Endodermal cell (in vitro differentiated cells): Measurements from ENCODE around the gene PIRT. TPM values are rescaled to one million over a fixed set of nuclear protein-coding genes. Genes with fewer than 3 reads are reported as not detected.

ENCODE experiments used
- DNase-seq: peaks from one replicate; pipeline ENCODE4 v3.0.0-alpha.2; 2017
- H3K27ac ChIP-seq: 2 replicates; pipeline ENCODE4 v1.5.1; 2013; ENCODE audit warnings: mild to moderate bottlenecking, low read depth, low read length, moderate library complexity
- H3K27me3 ChIP-seq: 2 replicates; pipeline ENCODE4 v1.6.1; 2013; ENCODE audit warnings: mild to moderate bottlenecking, low read length, moderate library complexity; ENCODE audit not compliant: insufficient read depth, control insufficient read depth, poor library complexity, severe bottlenecking
- H3K36me3 ChIP-seq: 2 replicates; pipeline ENCODE4 v1.7.0; 2013; ENCODE audit warnings: mild to moderate bottlenecking, low read length, moderate library complexity; ENCODE audit not compliant: control insufficient read depth, insufficient read depth
- H3K4me1 ChIP-seq: one replicate; pipeline ENCODE4 v1.7.0; 2013; ENCODE audit warnings: low read length; ENCODE audit not compliant: control insufficient read depth, insufficient read depth
- H3K4me3 ChIP-seq: 2 replicates; pipeline ENCODE4 v1.5.1; 2013; ENCODE audit warnings: mild to moderate bottlenecking, low read length, moderate library complexity
- H3K9ac ChIP-seq: 2 replicates; pipeline ENCODE4 v1.6.1; 2013; ENCODE audit warnings: mild to moderate bottlenecking, low read length, moderate library complexity; ENCODE audit not compliant: poor library complexity, severe bottlenecking; ENCODE audit errors: extremely low read depth
- H3K9me3 ChIP-seq: 2 replicates; pipeline ENCODE4 v1.6.1; 2013; ENCODE audit warnings: mild to moderate bottlenecking, low read length, moderate library complexity; ENCODE audit not compliant: control insufficient read depth
- H3K27ac Mint-ChIP-seq: 2 replicates; pipeline ENCODE4 v1.8.0; 2020; ENCODE audit warnings: mixed read lengths
- H3K27me3 Mint-ChIP-seq: 2 replicates; pipeline ENCODE4 v1.8.0; 2021; ENCODE audit warnings: mild to moderate bottlenecking, mixed read lengths; ENCODE audit not compliant: insufficient read depth
- H3K36me3 Mint-ChIP-seq: 2 replicates; pipeline ENCODE4 v1.8.0; 2020; ENCODE audit warnings: low read depth, mixed read lengths
- H3K4me1 Mint-ChIP-seq: 2 replicates; pipeline ENCODE4 v1.8.0; 2020; ENCODE audit warnings: mixed read lengths
- H3K4me3 Mint-ChIP-seq: 2 replicates; pipeline ENCODE4 v1.8.0; 2020; ENCODE audit warnings: mild to moderate bottlenecking, moderate library complexity, mixed read lengths
- H3K9me3 Mint-ChIP-seq: 2 replicates; pipeline ENCODE4 v1.8.0; 2020; ENCODE audit warnings: mild to moderate bottlenecking, mixed read lengths
- WGBS, 2 experiments: methylation state at CpG; one replicate each; pipeline versions ENCODE4 v1.1.5 to v1.1.7; 2013; ENCODE audit warnings: missing lambda C conversion rate in 2 of 2, mixed read lengths in 1 of 2; ENCODE audit not compliant: insufficient coverage in 1 of 2, insufficient read length in 1 of 2; 5-methylcytosine and 5-hydroxymethylcytosine counted together
- total RNA-seq, 2 donors: library from RNA; stranded (reverse); fragmentation: NEBNext Ultra II Directional in 1 of 2; extraction: Animal tissue kit (Norgen Biotek cat#: 25700) in 1 of 2; gene quantifications; 2 replicates in 1 of 2; 3 replicates in 1 of 2; pipeline ENCODE4 v1.2.1, GENCODE V29; 2021
- TF ChIP-seq, protein P1 (sequence below): fragments of 200-600 bp; sonication (generic); conservative IDR thresholded peaks from 2 replicates; pipeline ENCODE4 v1.5.0; 2021; ENCODE audit warnings: antibody characterized with exemption, mild to moderate bottlenecking

The PIRT gene
- total RNA-seq, 2 donors from 2014 or later = not detected

DNA sequence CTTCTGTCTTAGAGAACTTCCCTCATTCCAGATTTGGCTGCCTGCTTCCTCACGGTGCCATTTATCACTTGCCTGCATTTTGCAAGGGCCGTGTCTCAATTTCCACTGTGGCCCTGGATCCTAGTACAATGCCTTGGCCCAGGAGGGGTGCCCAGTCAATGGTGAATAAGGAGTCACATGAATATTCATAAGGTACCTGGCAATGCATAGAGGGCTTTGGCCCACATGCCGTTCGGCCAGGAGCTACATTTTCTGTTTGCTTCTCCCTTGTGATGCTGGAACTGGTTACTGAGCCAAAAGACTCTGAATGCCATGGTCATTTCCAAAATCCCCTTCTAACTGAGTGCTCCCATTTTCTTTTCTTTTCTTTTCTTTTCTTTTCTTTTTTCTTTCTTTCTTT lies 4.8 kb upstream of the PIRT start:
- H3K9me3 ChIP-seq = no peaks in the 10 kb centered on the region
- TF ChIP-seq, protein P1, sequence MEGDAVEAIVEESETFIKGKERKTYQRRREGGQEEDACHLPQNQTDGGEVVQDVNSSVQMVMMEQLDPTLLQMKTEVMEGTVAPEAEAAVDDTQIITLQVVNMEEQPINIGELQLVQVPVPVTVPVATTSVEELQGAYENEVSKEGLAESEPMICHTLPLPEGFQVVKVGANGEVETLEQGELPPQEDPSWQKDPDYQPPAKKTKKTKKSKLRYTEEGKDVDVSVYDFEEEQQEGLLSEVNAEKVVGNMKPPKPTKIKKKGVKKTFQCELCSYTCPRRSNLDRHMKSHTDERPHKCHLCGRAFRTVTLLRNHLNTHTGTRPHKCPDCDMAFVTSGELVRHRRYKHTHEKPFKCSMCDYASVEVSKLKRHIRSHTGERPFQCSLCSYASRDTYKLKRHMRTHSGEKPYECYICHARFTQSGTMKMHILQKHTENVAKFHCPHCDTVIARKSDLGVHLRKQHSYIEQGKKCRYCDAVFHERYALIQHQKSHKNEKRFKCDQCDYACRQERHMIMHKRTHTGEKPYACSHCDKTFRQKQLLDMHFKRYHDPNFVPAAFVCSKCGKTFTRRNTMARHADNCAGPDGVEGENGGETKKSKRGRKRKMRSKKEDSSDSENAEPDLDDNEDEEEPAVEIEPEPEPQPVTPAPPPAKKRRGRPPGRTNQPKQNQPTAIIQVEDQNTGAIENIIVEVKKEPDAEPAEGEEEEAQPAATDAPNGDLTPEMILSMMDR = no peak
- no peaks in the 10 kb centered on the region for H3K36me3 Mint-ChIP-seq
- no peak for DNase-seq
- H3K4me1 Mint-ChIP-seq = peaks cover 15% of the 10 kb centered on the region
- no peak overlapping the region for H3K9ac ChIP-seq
- peaks cover 7% of the 10 kb centered on the region for H3K9me3 Mint-ChIP-seq
- H3K4me3 Mint-ChIP-seq = no peak overlapping the region
- peaks cover 14% of the 10 kb centered on the region for H3K27me3 Mint-ChIP-seq
- no peak overlapping the region for H3K27ac ChIP-seq
- WGBS, 2 experiments = 90% methylated on average over 4 of the region's 4 CpGs
- no peaks in the 10 kb centered on the region for H3K27me3 ChIP-seq
- H3K4me1 ChIP-seq = peaks cover 5% of the 10 kb centered on the region
- H3K36me3 ChIP-seq = no peaks in the 10 kb centered on the region
- no peak overlapping the region for H3K27ac Mint-ChIP-seq
- H3K4me3 ChIP-seq = no peak overlapping the region

DNA sequence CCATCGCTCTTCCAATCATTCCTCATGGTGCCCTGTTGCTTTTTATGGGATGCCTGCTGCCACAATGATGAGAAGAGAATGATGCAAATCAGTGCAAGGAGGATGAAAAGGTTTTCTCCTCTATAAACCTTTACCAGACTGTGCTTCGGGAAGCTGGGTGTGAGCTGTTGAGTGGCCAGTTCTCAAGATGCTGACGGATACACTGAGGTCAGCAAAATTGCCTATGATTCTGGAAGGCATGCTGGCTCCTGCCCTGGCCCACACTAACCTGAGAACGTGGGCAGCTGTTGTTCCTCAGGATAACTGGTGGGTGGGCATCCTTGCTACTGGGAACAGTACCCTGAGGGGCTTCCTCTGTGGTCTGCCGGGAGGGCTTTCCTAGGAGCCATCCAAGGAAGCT lies 795 bp upstream of the PIRT start:
- Histone ChIP-seq H3K4me3 (no peak overlapping the region), H3K9me3 (no peaks in the 10 kb centered on the region), H3K27ac (no peak overlapping the region), H3K27me3 (no peaks in the 10 kb centered on the region), H3K36me3 (no peaks in the 10 kb centered on the region), H3K4me1 (peaks cover 4% of the 10 kb centered on the region), H3K9ac (no peak overlapping the region)
- Mint-ChIP-seq H3K36me3 (no peaks in the 10 kb centered on the region), H3K4me3 (no peak overlapping the region), H3K9me3 (no peaks in the 10 kb centered on the region), H3K27me3 (no peaks in the 10 kb centered on the region), H3K27ac (no peak overlapping the region), H3K4me1 (peaks cover 6% of the 10 kb centered on the region)
- TF ChIP-seq, protein P1 = no peak
- DNase-seq = no peak
- 91 to 93% methylated on average over 3 to 5 of the region's 5 CpGs for WGBS, 2 experiments

DNA sequence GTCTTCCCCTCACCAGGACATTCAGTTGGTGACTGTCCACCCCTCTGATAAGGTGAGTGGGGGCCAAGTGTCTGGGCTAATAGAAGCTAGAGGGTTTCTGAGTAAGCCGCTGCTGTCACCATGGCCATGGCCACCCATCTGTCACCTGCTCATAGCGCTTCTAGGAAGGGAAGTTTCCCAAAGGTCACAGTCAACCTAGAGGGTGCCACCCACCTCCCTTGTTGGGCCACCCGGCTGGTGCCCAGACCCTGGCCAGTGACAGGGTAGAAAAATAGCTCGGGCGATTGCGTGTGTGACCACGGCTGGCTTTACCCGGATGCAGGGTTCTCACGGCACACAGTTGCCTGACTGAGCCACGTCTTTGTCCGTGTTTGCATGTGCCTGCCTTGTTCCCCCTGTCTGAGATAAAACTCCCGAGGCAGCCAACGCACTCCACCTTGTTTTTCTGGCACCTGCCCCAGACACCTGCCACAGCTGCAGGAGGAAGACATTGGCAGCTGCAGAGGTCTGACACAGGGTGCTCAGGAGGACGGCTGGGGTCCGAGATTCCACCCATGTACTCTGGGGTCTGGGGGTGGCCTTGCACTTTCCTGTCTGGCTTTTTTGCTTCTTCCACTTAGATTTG lies 809 bp downstream of the PIRT start:
- Mint-ChIP-seq H3K4me3 (no peak overlapping the region), H3K27ac (no peak overlapping the region), H3K9me3 (no peaks in the 10 kb centered on the region), H3K36me3 (no peaks in the 10 kb centered on the region), H3K4me1 (no peaks in the 10 kb centered on the region), H3K27me3 (no peaks in the 10 kb centered on the region)
- Histone ChIP-seq H3K27ac (no peak overlapping the region), H3K27me3 (no peaks in the 10 kb centered on the region), H3K36me3 (no peaks in the 10 kb centered on the region), H3K4me1 (no peaks in the 10 kb centered on the region), H3K4me3 (no peak overlapping the region), H3K9me3 (no peaks in the 10 kb centered on the region), H3K9ac (no peak overlapping the region)
- WGBS, 2 experiments = 94 to 95% methylated on average over 8 to 15 of the region's 15 CpGs
- DNase-seq = no peak
- TF ChIP-seq, protein P1 = no peak
